ENCODE measurements around the gene KIF21A.

Gene KIF21A

DNA sequence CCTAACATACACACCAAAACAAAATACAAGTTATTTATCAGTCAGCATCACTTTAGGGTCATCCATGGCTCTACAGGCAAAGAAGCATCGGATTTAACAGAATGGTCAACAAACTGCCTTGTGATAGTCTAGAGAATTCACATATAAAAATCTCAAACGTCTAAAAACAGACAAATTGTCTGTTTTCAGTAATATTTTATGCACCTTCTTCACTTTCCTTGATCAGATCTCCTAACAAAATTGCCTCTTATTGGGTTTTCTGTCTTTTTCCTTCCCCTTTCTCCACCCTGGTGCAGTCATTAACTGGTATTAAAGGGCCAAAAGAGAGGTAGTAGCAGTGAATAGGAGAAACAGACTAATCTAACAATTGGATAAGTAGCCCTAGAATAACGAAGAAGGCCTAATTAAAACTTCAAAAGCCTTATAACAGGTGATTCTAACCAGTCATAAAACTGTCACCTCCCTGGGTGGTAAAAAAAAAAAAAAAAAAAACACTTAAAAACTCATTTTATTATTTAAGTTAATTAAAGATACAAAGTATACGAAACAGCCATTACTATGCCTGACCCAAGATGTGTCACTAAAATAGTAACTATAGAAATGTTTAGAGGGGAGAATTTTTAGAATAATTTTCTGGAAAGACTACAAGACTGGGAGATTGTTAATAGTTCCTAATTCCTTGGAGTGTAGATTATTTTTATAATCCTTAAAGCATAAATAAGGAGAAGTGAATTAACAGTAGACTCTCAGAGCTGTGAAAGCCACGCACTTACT is 1.5 kb downstream of the KIF21A start:
- H3K9me3 ChIP-seq (ENCODE audit: insufficient read depth, low read length), result no peaks in the 10 kb centered on the region
- TF ChIP-seq, protein P1, sequence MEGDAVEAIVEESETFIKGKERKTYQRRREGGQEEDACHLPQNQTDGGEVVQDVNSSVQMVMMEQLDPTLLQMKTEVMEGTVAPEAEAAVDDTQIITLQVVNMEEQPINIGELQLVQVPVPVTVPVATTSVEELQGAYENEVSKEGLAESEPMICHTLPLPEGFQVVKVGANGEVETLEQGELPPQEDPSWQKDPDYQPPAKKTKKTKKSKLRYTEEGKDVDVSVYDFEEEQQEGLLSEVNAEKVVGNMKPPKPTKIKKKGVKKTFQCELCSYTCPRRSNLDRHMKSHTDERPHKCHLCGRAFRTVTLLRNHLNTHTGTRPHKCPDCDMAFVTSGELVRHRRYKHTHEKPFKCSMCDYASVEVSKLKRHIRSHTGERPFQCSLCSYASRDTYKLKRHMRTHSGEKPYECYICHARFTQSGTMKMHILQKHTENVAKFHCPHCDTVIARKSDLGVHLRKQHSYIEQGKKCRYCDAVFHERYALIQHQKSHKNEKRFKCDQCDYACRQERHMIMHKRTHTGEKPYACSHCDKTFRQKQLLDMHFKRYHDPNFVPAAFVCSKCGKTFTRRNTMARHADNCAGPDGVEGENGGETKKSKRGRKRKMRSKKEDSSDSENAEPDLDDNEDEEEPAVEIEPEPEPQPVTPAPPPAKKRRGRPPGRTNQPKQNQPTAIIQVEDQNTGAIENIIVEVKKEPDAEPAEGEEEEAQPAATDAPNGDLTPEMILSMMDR (IDR thresholded peaks at IDR 0.05; ENCODE audit: insufficient read depth, low read length, poor library complexity, severe bottlenecking), result no peak
- no peak for TF ChIP-seq EZH2phosphoT487 (conservative IDR thresholded peaks at IDR 0.05; ENCODE audit: low read length)
- peaks cover 12% of the 10 kb centered on the region; the same call in 1 of the 2 replicates for H4K20me1 ChIP-seq (ENCODE audit: low read depth, low read length)
- no peak overlapping the region for H2AFZ ChIP-seq (ENCODE audit: low read depth, low read length, severe bottlenecking)
- H3K27me3 ChIP-seq (ENCODE audit: low read length), result no peaks in the 10 kb centered on the region
- H3F3A ChIP-seq (ENCODE audit: insufficient read depth), result 0 out of 2 replicates have a peak, but pooled peaks cover 17% of the 10 kb centered on the region
- no peaks in the 10 kb centered on the region; the same call in 1 of the 2 replicates for H3K79me2 ChIP-seq (ENCODE audit: insufficient read depth, low read length)
- no peaks in the 10 kb centered on the region for H3K9me2 ChIP-seq (replicated peaks; ENCODE audit: insufficient read depth, low read length)
- H3K4me3 ChIP-seq (ENCODE audit: insufficient read depth, low read length, poor library complexity, severe bottlenecking), result peak overlapping the region; percentile 59
- H3K27ac ChIP-seq (ENCODE audit: low read depth, low read length), result no peak overlapping the region
- peak overlapping the region; percentile 77; the same call in 1 of the 2 replicates for H3K9ac ChIP-seq (ENCODE audit: low read length)
- H3K36me3 ChIP-seq (ENCODE audit: low read length), result no peaks in the 10 kb centered on the region; the same call in 1 of the 2 replicates
- H3K4me2 ChIP-seq (ENCODE audit: low read depth, low read length, poor library complexity, severe bottlenecking), result peak overlapping the region; percentile 85

DNA sequence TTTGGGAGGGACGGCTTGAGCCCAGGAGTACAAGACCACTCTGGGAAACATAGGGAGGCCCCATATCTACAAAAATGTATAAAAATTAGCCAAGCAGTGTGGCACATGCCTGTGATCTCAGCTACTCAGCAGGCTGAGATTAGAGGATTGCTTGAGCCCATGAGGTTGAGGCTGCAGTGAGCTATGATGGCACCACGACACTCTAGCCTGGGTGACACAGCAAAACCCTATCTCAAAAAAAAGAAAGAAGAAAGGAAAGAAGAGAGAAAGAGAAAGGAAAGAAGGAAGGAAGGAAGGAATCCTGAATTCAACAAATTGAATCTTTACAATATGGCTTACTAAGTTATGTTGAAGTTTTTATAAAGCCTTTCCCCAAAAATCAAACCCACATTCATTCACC is 2.1 kb downstream of the KIF21A start:
- Histone ChIP-seq H3K9me2 (replicated peaks; ENCODE audit: insufficient read depth, low read length) (no peaks in the 10 kb centered on the region), H3K79me2 (ENCODE audit: insufficient read depth, low read length) (no peaks in the 10 kb centered on the region; the same call in 1 of the 2 replicates), H2AFZ (ENCODE audit: low read depth, low read length, severe bottlenecking) (no peak overlapping the region), H3K27ac (ENCODE audit: low read depth, low read length) (no peak overlapping the region), H3K27me3 (ENCODE audit: low read length) (no peaks in the 10 kb centered on the region), H3F3A (ENCODE audit: insufficient read depth) (0 out of 2 replicates have a peak, but pooled peaks cover 17% of the 10 kb centered on the region), H3K9ac (ENCODE audit: low read length) (no peak overlapping the region), H3K4me3 (ENCODE audit: insufficient read depth, low read length, poor library complexity, severe bottlenecking) (no peak overlapping the region), H3K36me3 (ENCODE audit: low read length) (no peaks in the 10 kb centered on the region; the same call in 1 of the 2 replicates), H4K20me1 (ENCODE audit: low read depth, low read length) (peaks cover 12% of the 10 kb centered on the region; the same call in 1 of the 2 replicates), H3K9me3 (ENCODE audit: insufficient read depth, low read length) (no peaks in the 10 kb centered on the region), H3K4me2 (ENCODE audit: low read depth, low read length, poor library complexity, severe bottlenecking) (peak overlapping the region; percentile 85)
- TF ChIP-seq EZH2phosphoT487 (conservative IDR thresholded peaks at IDR 0.05; ENCODE audit: low read length), result no peak
- TF ChIP-seq, protein P1 (IDR thresholded peaks at IDR 0.05; ENCODE audit: insufficient read depth, low read length, poor library complexity, severe bottlenecking), result no peak

DNA sequence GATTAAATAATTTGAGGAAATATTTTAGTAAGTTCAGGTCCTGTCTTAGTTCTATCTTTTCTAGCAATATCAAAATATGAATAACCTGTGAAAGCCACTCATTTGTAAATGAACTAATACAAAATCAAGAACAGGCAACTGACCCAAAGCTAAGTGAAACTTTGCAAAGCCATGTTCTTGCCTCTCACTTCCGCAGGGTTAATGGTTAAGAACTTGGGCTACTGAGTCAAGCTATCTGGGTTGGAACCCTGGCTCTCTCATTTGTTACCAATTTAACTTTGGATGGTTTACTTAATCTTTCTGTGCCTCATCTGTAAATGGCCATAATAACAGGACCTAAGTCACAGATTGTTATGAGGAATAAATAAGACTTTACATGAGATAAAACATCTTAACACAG is 2.8 kb downstream of the KIF21A start:
- Histone ChIP-seq H3K9ac (ENCODE audit: low read length) (no peak overlapping the region), H2AFZ (ENCODE audit: low read depth, low read length, severe bottlenecking) (no peak overlapping the region), H3F3A (ENCODE audit: insufficient read depth) (0 out of 2 replicates have a peak, but pooled peaks cover 17% of the 10 kb centered on the region), H3K79me2 (ENCODE audit: insufficient read depth, low read length) (no peaks in the 10 kb centered on the region; the same call in 1 of the 2 replicates), H3K27me3 (ENCODE audit: low read length) (no peaks in the 10 kb centered on the region), H3K36me3 (ENCODE audit: low read length) (no peaks in the 10 kb centered on the region; the same call in 1 of the 2 replicates), H3K9me3 (ENCODE audit: insufficient read depth, low read length) (no peaks in the 10 kb centered on the region), H3K4me3 (ENCODE audit: insufficient read depth, low read length, poor library complexity, severe bottlenecking) (no peak overlapping the region), H3K9me2 (replicated peaks; ENCODE audit: insufficient read depth, low read length) (no peaks in the 10 kb centered on the region), H3K27ac (ENCODE audit: low read depth, low read length) (no peak overlapping the region), H4K20me1 (ENCODE audit: low read depth, low read length) (peaks cover 12% of the 10 kb centered on the region; the same call in 1 of the 2 replicates), H3K4me2 (ENCODE audit: low read depth, low read length, poor library complexity, severe bottlenecking) (no peak overlapping the region)
- no peak for TF ChIP-seq EZH2phosphoT487 (conservative IDR thresholded peaks at IDR 0.05; ENCODE audit: low read length)
- TF ChIP-seq, protein P1 (IDR thresholded peaks at IDR 0.05; ENCODE audit: insufficient read depth, low read length, poor library complexity, severe bottlenecking), result no peak

Measured in SU-DHL-6 (cell line).